Colonic mucosa (tissue), 4 donors: ENCODE data around the gene NPW. TPM values are rescaled to one million over a fixed set of nuclear protein-coding genes. Genes with fewer than 3 reads are reported as not detected.
A peak's percentile ranks its signal among the peaks of the same experiment; 100 is the strongest.

Experiments used
- DNase-seq: peaks from one replicate; pipeline ENCODE4 v3.0.0-alpha.2; 2020
- H3K27ac ChIP-seq: fragments of 200-600 bp; one replicate; pipeline ENCODE4 v1.8.0; 2021
- H3K27me3 ChIP-seq: fragments of 200-600 bp; one replicate; pipeline ENCODE4 v1.8.0; 2021
- H3K36me3 ChIP-seq: fragments of 200-600 bp; one replicate; pipeline ENCODE4 v1.8.0; 2021
- H3K4me1 ChIP-seq: fragments of 200-600 bp; one replicate; pipeline ENCODE4 v1.8.0; 2021; ENCODE audit warnings: mild to moderate bottlenecking
- H3K4me3 ChIP-seq: fragments of 200-600 bp; one replicate; pipeline ENCODE4 v1.8.0; 2021
- H3K9ac ChIP-seq, 2 donors: one replicate each; pipeline ENCODE4 v1.7.0; 2013; ENCODE audit warnings: control low read depth in 2 of 2, low read depth in 2 of 2, low read length in 2 of 2
- H3K9me3 ChIP-seq: fragments of 200-600 bp; one replicate; pipeline ENCODE4 v1.8.0; 2021
- CTCF ChIP-seq: fragments of 200-600 bp; IDR thresholded peaks from one replicate; pipeline ENCODE4 v1.8.0; 2022; ENCODE audit warnings: antibody characterized with exemption, mild to moderate bottlenecking
- intact Hi-C: fragments of 100-400 bp; cut with DNase I; formaldehyde crosslinking; loops from one replicate; pipeline ENCODE4 v1.14.1; 2022
- total RNA-seq, 2 donors: library from RNA; stranded (reverse); fragmentation: NEBNext Ultra II Directional in 1 of 2; extraction: Animal tissue kit (Norgen Biotek cat#: 25700) in 1 of 2; gene quantifications; one replicate each; pipeline ENCODE4 v1.2.1, GENCODE V29; 2021
- donor health status: healthy.
- donor health status: DM: no; HTN: no; CAD: no.
- donor health status: DM: no; HTN: no; CAD: no.

The NPW gene
- total RNA-seq, 2 donors from 2014 or later, result 3.5 to 3.8 TPM

GRCh38 chr16:1991948-1992703, 27.5 kb upstream of the NPW start:
- Histone ChIP-seq H3K4me3 (peak overlapping the region; percentile 23), H3K27ac (peak overlapping the region; percentile 59), H3K27me3 (peaks cover 23% of the 10 kb centered on the region), H3K4me1 (peaks cover 16% of the 10 kb centered on the region), H3K9ac (peak overlapping the region in 1 of 2 donors; percentile 66), H3K9me3 (no peaks in the 10 kb centered on the region), H3K36me3 (no peaks in the 10 kb centered on the region)
- peak; percentile 99 for DNase-seq
- no peak for TF ChIP-seq CTCF
- intact Hi-C loops, result no loop called here

GRCh38 chr16:1992704-1993317, 26.8 kb upstream of the NPW start:
- peaks cover under 1% of the 10 kb centered on the region for H3K36me3 ChIP-seq
- H3K9ac ChIP-seq, result no peak overlapping the region
- H3K9me3 ChIP-seq, result no peaks in the 10 kb centered on the region
- no peak for TF ChIP-seq CTCF
- intact Hi-C loops, result no loop called here
- no peak overlapping the region for H3K4me3 ChIP-seq
- no peak overlapping the region for H3K27ac ChIP-seq
- H3K27me3 ChIP-seq, result peaks cover 23% of the 10 kb centered on the region
- peak; percentile 47 for DNase-seq
- peaks cover 16% of the 10 kb centered on the region for H3K4me1 ChIP-seq

- Histone ChIP-seq H3K9ac (no peak overlapping the region), H3K27me3 (peaks cover 21% of the 10 kb centered on the region), H3K9me3 (no peaks in the 10 kb centered on the region), H3K4me3 (no peak overlapping the region), H3K36me3 (peaks cover 9% of the 10 kb centered on the region), H3K27ac (no peak overlapping the region), H3K4me1 (peaks cover 16% of the 10 kb centered on the region)
- TF ChIP-seq CTCF, result no peak
- no peak for DNase-seq
- intact Hi-C loops, result no loop called here
Measured at GRCh38 chr16:1993731-1994131, 25.9 kb upstream of the NPW start.

GRCh38 chr16:1997494-1998359, 21.9 kb upstream of the NPW start:
- no peaks in the 10 kb centered on the region for H3K27me3 ChIP-seq
- no peaks in the 10 kb centered on the region for H3K4me1 ChIP-seq
- H3K36me3 ChIP-seq, result peaks cover 35% of the 10 kb centered on the region
- no peak for DNase-seq
- no peaks in the 10 kb centered on the region for H3K9me3 ChIP-seq
- no peak for TF ChIP-seq CTCF
- H3K4me3 ChIP-seq, result no peak overlapping the region
- no peak overlapping the region for H3K9ac ChIP-seq
- intact Hi-C loops, result no loop called here
- H3K27ac ChIP-seq, result peak overlapping the region; percentile 45

- Histone ChIP-seq H3K27ac (peak overlapping the region; percentile 27), H3K36me3 (peaks cover 39% of the 10 kb centered on the region), H3K4me3 (no peak overlapping the region), H3K27me3 (no peaks in the 10 kb centered on the region), H3K9me3 (no peaks in the 10 kb centered on the region), H3K9ac (no peak overlapping the region), H3K4me1 (no peaks in the 10 kb centered on the region)
- no peak for DNase-seq
- no peak for TF ChIP-seq CTCF
- intact Hi-C loops, result no loop called here
Measured at GRCh38 chr16:1998360-1998835, 21.2 kb upstream of the NPW start.
